WTC11 (cell line): Measurements from ENCODE around the gene HERC5. TPM values are rescaled to one million over a fixed set of nuclear protein-coding genes. Genes with fewer than 3 reads are reported as not detected.

Experiments used
- ATAC-seq: fragments of 200-7000 bp; cut with Tn5 transposase; 2 replicates; pipeline ENCODE4 v1.10.0; 2021; ENCODE audit warnings: mild to moderate bottlenecking, moderate library complexity
- CTCF ChIA-PET: fragments of 300-600 bp; sonication (Branson Sonifier 250); formaldehyde crosslinking; loops from one replicate; lab custom pipeline; 2021; ENCODE audit warnings: antibody characterized with exemption; lab: Charles Lee
- POLR2A ChIA-PET: fragments of 350-600 bp; sonication (Branson Sonifier 250); formaldehyde crosslinking; loops from one replicate; lab custom pipeline; 2021; ENCODE audit warnings: antibody characterized with exemption; lab: Charles Lee
- DNase-seq: peaks from one replicate; pipeline ENCODE4 v3.0.0; 2021; ENCODE audit warnings: low spot score
- H3K27ac Mint-ChIP-seq: 2 replicates; pipeline ENCODE4 v1.8.0; 2021; ENCODE audit warnings: mixed read lengths
- H3K27me3 Mint-ChIP-seq: 2 replicates; pipeline ENCODE4 v1.8.0; 2021; ENCODE audit warnings: low read depth, mild to moderate bottlenecking, moderate library complexity, mixed read lengths
- H3K36me3 Mint-ChIP-seq: 2 replicates; pipeline ENCODE4 v1.8.0; 2021; ENCODE audit warnings: mixed read lengths
- H3K4me1 Mint-ChIP-seq: 2 replicates; pipeline ENCODE4 v1.8.0; 2022; ENCODE audit warnings: mixed read lengths
- H3K4me3 Mint-ChIP-seq: 2 replicates; pipeline ENCODE4 v1.8.0; 2021; ENCODE audit warnings: mild to moderate bottlenecking, moderate library complexity, mixed read lengths
- H3K9me3 Mint-ChIP-seq: 2 replicates; pipeline ENCODE4 v1.8.0; 2021; ENCODE audit warnings: mixed read lengths
- CREB1 ChIP-seq: sonication (generic); formaldehyde crosslinking; IDR thresholded peaks from 2 replicates; pipeline ENCODE4 v1.8.0; 2023; ENCODE audit warnings: mild to moderate bottlenecking, missing genetic modification reagents
- CREM ChIP-seq: sonication (generic); formaldehyde crosslinking; IDR thresholded peaks from 2 replicates; pipeline ENCODE4 v1.8.1; 2022; ENCODE audit warnings: mild to moderate bottlenecking, missing genetic modification reagents, moderate library complexity
- E2F1 ChIP-seq: sonication (generic); formaldehyde crosslinking; IDR thresholded peaks from 2 replicates; pipeline ENCODE4 v1.8.0; 2022; ENCODE audit warnings: mild to moderate bottlenecking, missing genetic modification reagents
- FOXK1 ChIP-seq: sonication (generic); formaldehyde crosslinking; IDR thresholded peaks from 2 replicates; pipeline ENCODE4 v1.8.0; 2022; ENCODE audit warnings: mild to moderate bottlenecking, moderate library complexity, missing genetic modification reagents
- JUN ChIP-seq: sonication (generic); formaldehyde crosslinking; IDR thresholded peaks from 2 replicates; pipeline ENCODE4 v1.8.0; 2023; ENCODE audit warnings: mild to moderate bottlenecking, missing genetic modification reagents
- KAT7 ChIP-seq: sonication (generic); formaldehyde crosslinking; IDR thresholded peaks from 2 replicates; pipeline ENCODE4 v1.8.1; 2023; ENCODE audit warnings: missing genetic modification reagents, mild to moderate bottlenecking, borderline replicate concordance
- MLX ChIP-seq: sonication (generic); formaldehyde crosslinking; IDR thresholded peaks from 2 replicates; pipeline ENCODE4 v1.8.1; 2023; ENCODE audit warnings: mild to moderate bottlenecking, missing genetic modification reagents, moderate library complexity
- RORB ChIP-seq: fragments of 250-450 bp; sonication (Bioruptor Pico); IDR thresholded peaks from 2 replicates; pipeline ENCODE4 v1.9.0; 2021; ENCODE audit warnings: mild to moderate bottlenecking
- SOX15 ChIP-seq: fragments of 250-450 bp; sonication (Bioruptor Pico); IDR thresholded peaks from 2 replicates; pipeline ENCODE4 v1.9.0; 2021; ENCODE audit warnings: mild to moderate bottlenecking
- SP1 ChIP-seq: sonication (generic); formaldehyde crosslinking; conservative IDR thresholded peaks from 2 replicates; pipeline ENCODE4 v1.8.1; 2022; ENCODE audit warnings: missing genetic modification reagents
- ZMAT4 ChIP-seq: fragments of 250-450 bp; sonication (Bioruptor Pico); IDR thresholded peaks from 2 replicates; pipeline ENCODE4 v1.9.0; 2021; ENCODE audit warnings: mild to moderate bottlenecking
- ZNF138 ChIP-seq: sonication (generic); formaldehyde crosslinking; conservative IDR thresholded peaks from 2 replicates; pipeline ENCODE4 v1.8.1; 2022; ENCODE audit warnings: mild to moderate bottlenecking, moderate library complexity, missing genetic modification reagents
- ZNF219 ChIP-seq: sonication (generic); formaldehyde crosslinking; IDR thresholded peaks from 2 replicates; pipeline ENCODE4 v1.8.0; 2023; ENCODE audit warnings: missing genetic modification reagents, mild to moderate bottlenecking, borderline replicate concordance
- ZNF232 ChIP-seq: sonication (generic); formaldehyde crosslinking; IDR thresholded peaks from 2 replicates; pipeline ENCODE4 v1.8.0; 2022; ENCODE audit warnings: mild to moderate bottlenecking, missing genetic modification reagents
- ZNF423 ChIP-seq: fragments of 250-450 bp; sonication (Bioruptor Pico); IDR thresholded peaks from 2 replicates; pipeline ENCODE4 v2.1.2; 2022; ENCODE audit warnings: mild to moderate bottlenecking, moderate library complexity
- total RNA-seq: library from RNA; stranded (reverse); gene quantifications from 3 replicates; pipeline ENCODE4 v1.2.3, GENCODE V29; 2021
- TF ChIP-seq, protein P1 (sequence below): sonication (generic); formaldehyde crosslinking; IDR thresholded peaks from 2 replicates; pipeline ENCODE4 v1.8.0; 2022; ENCODE audit warnings: mild to moderate bottlenecking, missing genetic modification reagents
- TF ChIP-seq, protein P2 (sequence below): fragments of 250-450 bp; sonication (Bioruptor Pico); IDR thresholded peaks from 2 replicates; pipeline ENCODE4 v1.9.0; 2021; ENCODE audit warnings: mild to moderate bottlenecking
- TF ChIP-seq, protein P3 (sequence below): sonication (generic); formaldehyde crosslinking; IDR thresholded peaks from 2 replicates; pipeline ENCODE4 v1.8.0; 2022; ENCODE audit warnings: mild to moderate bottlenecking, missing genetic modification reagents
- TF ChIP-seq, protein P4 (sequence below): sonication (generic); formaldehyde crosslinking; IDR thresholded peaks from 2 replicates; pipeline ENCODE4 v1.8.0; 2022; ENCODE audit warnings: missing genetic modification reagents
- TF ChIP-seq, protein P5 (sequence below): sonication (generic); formaldehyde crosslinking; IDR thresholded peaks from 2 replicates; pipeline ENCODE4 v1.8.0; 2023; ENCODE audit warnings: missing genetic modification reagents

HERC5 gene
- total RNA-seq, 1 experiment from 2014 or later = 14.3 TPM

- DNase-seq = no peak
- Mint-ChIP-seq H3K4me3 (no peak overlapping the region), H3K27ac (no peak overlapping the region), H3K9me3 (peaks cover 11% of the 10 kb centered on the region), H3K36me3 (peaks cover 13% of the 10 kb centered on the region), H3K27me3 (no peaks in the 10 kb centered on the region), H3K4me1 (peaks cover 31% of the 10 kb centered on the region)
- ChIA-PET POLR2A (interaction anchor here (1.2 kb wide), 1 partner anchor 166 kb away, joined by 4 read pairs; the partner anchor contains the start of gene PPM1K), CTCF (interaction anchor here (1.2 to 4.5 kb wide), 2 partner anchors 7 to 9 kb away, joined by 3 to 24 read pairs; partner anchors contain the start of gene HERC5)
- no peak for ATAC-seq
- TF ChIP-seq, protein P1, sequence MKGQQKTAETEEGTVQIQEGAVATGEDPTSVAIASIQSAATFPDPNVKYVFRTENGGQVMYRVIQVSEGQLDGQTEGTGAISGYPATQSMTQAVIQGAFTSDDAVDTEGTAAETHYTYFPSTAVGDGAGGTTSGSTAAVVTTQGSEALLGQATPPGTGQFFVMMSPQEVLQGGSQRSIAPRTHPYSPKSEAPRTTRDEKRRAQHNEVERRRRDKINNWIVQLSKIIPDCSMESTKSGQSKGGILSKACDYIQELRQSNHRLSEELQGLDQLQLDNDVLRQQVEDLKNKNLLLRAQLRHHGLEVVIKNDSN (CRISPR knock-in tag) = no peak
- TF ChIP-seq ZNF423 = no peak
- TF ChIP-seq ZNF219 (CRISPR knock-in tag) = no peak
- TF ChIP-seq ZNF232 (CRISPR knock-in tag) = no peak
Observed at GRCh38 chr4:88449290-88449689, 7.6 kb upstream of the HERC5 start.

- CTCF ChIA-PET = no interaction called here
- peaks cover 13% of the 10 kb centered on the region for H3K36me3 Mint-ChIP-seq
- no peak for DNase-seq
- H3K9me3 Mint-ChIP-seq = peaks cover 11% of the 10 kb centered on the region
- no peak overlapping the region for H3K27ac Mint-ChIP-seq
- POLR2A ChIA-PET = no interaction called here
- no peak for TF ChIP-seq ZMAT4 (CRISPR knock-in tag)
- TF ChIP-seq, protein P2, sequence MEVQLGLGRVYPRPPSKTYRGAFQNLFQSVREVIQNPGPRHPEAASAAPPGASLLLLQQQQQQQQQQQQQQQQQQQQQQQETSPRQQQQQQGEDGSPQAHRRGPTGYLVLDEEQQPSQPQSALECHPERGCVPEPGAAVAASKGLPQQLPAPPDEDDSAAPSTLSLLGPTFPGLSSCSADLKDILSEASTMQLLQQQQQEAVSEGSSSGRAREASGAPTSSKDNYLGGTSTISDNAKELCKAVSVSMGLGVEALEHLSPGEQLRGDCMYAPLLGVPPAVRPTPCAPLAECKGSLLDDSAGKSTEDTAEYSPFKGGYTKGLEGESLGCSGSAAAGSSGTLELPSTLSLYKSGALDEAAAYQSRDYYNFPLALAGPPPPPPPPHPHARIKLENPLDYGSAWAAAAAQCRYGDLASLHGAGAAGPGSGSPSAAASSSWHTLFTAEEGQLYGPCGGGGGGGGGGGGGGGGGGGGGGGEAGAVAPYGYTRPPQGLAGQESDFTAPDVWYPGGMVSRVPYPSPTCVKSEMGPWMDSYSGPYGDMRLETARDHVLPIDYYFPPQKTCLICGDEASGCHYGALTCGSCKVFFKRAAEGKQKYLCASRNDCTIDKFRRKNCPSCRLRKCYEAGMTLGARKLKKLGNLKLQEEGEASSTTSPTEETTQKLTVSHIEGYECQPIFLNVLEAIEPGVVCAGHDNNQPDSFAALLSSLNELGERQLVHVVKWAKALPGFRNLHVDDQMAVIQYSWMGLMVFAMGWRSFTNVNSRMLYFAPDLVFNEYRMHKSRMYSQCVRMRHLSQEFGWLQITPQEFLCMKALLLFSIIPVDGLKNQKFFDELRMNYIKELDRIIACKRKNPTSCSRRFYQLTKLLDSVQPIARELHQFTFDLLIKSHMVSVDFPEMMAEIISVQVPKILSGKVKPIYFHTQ (CRISPR knock-in tag) = no peak
- TF ChIP-seq, protein P3, sequence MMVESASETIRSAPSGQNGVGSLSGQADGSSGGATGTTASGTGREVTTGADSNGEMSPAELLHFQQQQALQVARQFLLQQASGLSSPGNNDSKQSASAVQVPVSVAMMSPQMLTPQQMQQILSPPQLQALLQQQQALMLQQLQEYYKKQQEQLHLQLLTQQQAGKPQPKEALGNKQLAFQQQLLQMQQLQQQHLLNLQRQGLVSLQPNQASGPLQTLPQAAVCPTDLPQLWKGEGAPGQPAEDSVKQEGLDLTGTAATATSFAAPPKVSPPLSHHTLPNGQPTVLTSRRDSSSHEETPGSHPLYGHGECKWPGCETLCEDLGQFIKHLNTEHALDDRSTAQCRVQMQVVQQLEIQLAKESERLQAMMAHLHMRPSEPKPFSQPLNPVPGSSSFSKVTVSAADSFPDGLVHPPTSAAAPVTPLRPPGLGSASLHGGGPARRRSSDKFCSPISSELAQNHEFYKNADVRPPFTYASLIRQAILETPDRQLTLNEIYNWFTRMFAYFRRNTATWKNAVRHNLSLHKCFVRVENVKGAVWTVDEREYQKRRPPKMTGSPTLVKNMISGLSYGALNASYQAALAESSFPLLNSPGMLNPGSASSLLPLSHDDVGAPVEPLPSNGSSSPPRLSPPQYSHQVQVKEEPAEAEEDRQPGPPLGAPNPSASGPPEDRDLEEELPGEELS (CRISPR knock-in tag) = no peak
- no peak for TF ChIP-seq RORB (CRISPR knock-in tag)
- no peak for TF ChIP-seq JUN (CRISPR knock-in tag)
- TF ChIP-seq FOXK1 = no peak
- TF ChIP-seq, all 79 proteins: peak for 0
- Mint-ChIP-seq H3K4me3 (no peak overlapping the region), H3K27me3 (no peaks in the 10 kb centered on the region), H3K4me1 (peaks cover 37% of the 10 kb centered on the region)
- no peak for ATAC-seq
Observed at GRCh38 chr4:88451205-88451604, 5.7 kb upstream of the HERC5 start.

GRCh38 chr4:88452912-88453311 is 4.0 kb upstream of the HERC5 start:
- ATAC-seq = no peak
- Mint-ChIP-seq H3K4me1 (peaks cover 32% of the 10 kb centered on the region), H3K27ac (no peak overlapping the region), H3K4me3 (no peak overlapping the region), H3K27me3 (peaks cover 13% of the 10 kb centered on the region), H3K9me3 (peaks cover 11% of the 10 kb centered on the region), H3K36me3 (peaks cover 13% of the 10 kb centered on the region)
- CTCF ChIA-PET = interaction anchor here (1.3 kb wide), 1 partner anchor 234 kb away, joined by 3 read pairs; no protein-coding TSS in a partner anchor
- POLR2A ChIA-PET = no interaction called here
- no peak for DNase-seq
- TF ChIP-seq SP1 (CRISPR knock-in tag) = no peak
- no peak for TF ChIP-seq E2F1 (CRISPR knock-in tag)
- TF ChIP-seq ZMAT4 (CRISPR knock-in tag) = no peak
- no peak for TF ChIP-seq CREM
- TF ChIP-seq, protein P4, sequence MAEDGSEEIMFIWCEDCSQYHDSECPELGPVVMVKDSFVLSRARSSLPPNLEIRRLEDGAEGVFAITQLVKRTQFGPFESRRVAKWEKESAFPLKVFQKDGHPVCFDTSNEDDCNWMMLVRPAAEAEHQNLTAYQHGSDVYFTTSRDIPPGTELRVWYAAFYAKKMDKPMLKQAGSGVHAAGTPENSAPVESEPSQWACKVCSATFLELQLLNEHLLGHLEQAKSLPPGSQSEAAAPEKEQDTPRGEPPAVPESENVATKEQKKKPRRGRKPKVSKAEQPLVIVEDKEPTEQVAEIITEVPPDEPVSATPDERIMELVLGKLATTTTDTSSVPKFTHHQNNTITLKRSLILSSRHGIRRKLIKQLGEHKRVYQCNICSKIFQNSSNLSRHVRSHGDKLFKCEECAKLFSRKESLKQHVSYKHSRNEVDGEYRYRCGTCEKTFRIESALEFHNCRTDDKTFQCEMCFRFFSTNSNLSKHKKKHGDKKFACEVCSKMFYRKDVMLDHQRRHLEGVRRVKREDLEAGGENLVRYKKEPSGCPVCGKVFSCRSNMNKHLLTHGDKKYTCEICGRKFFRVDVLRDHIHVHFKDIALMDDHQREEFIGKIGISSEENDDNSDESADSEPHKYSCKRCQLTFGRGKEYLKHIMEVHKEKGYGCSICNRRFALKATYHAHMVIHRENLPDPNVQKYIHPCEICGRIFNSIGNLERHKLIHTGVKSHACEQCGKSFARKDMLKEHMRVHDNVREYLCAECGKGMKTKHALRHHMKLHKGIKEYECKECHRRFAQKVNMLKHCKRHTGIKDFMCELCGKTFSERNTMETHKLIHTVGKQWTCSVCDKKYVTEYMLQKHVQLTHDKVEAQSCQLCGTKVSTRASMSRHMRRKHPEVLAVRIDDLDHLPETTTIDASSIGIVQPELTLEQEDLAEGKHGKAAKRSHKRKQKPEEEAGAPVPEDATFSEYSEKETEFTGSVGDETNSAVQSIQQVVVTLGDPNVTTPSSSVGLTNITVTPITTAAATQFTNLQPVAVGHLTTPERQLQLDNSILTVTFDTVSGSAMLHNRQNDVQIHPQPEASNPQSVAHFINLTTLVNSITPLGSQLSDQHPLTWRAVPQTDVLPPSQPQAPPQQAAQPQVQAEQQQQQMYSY (CRISPR knock-in tag) = no peak
- no peak for TF ChIP-seq MLX
- TF ChIP-seq, protein P5, sequence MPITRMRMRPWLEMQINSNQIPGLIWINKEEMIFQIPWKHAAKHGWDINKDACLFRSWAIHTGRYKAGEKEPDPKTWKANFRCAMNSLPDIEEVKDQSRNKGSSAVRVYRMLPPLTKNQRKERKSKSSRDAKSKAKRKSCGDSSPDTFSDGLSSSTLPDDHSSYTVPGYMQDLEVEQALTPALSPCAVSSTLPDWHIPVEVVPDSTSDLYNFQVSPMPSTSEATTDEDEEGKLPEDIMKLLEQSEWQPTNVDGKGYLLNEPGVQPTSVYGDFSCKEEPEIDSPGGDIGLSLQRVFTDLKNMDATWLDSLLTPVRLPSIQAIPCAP (CRISPR knock-in tag) = no peak
- no peak for TF ChIP-seq KAT7
- TF ChIP-seq CREB1 (CRISPR knock-in tag) = no peak
- no peak for TF ChIP-seq ZNF138 (CRISPR knock-in tag)
- TF ChIP-seq SOX15 (CRISPR knock-in tag) = no peak
